OCI-LY3 (cell line): ENCODE data around the gene BICRA.

ENCODE experiments used
- CTCF ChIP-seq: fragments of 200-600, 300-600 bp; sonication (generic); IDR thresholded peaks from 2 replicates; pipeline ENCODE4 v1.5.1; 2014; ENCODE audit warnings: antibody characterized with exemption, low read length, low read depth
- EZH2phosphoT487 ChIP-seq: fragments of 200-600 bp; shearing (Covaris generic); IDR thresholded peaks from 2 replicates; pipeline ENCODE4 v1.6.1; 2018; ENCODE audit warnings: antibody characterized with exemption, mixed run types, low read depth

DNA sequence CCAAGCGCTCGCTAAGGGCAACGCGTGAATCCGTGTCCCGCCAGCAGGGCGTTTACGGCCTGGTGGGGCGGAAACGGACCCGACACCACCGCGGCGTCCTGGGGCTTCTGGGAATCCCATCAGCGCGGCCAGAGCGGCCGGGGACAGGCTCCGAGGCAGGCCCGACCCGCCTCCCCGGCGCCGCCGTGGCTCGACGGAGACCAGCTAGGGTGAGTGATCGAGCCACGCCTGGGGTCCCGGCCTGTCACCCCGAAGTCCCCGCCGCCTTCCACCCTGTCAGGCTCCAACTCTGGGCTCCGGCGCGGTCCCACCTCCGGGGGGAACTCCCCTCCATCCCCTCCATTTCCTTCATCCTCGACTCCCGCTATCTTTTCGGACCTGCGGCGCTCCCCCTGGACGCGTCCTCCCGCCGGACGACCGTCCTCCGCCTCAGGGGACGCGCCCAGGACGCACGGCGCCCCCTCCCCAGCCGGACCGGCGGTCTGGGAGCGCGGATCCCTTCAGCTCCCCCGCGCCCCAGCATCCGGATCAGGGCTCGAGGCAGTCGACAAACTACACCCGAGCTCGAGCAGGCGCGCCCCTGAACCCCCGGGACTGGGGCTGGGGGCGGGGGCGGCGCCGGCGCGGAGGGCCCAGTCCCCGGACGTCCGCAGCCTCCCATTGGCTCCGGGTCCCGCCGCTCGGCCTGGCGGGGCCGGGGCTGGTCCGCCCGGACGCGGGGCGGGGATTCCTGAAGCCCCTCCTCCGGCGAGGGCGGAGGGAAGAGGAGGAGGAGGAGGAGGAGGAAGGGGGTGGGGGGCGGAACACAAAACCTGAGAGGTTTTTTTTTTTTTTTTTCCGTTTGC, 638 bp upstream of the BICRA start:
- TF ChIP-seq CTCF (no peak), EZH2phosphoT487 (no peak)
